ENCODE measurements around the gene COMMD10.
"Not testable (repeated sequence)": the region's sequence is repeated elsewhere in the genome, so short reads cannot be mapped to it uniquely, and the experiment has no call there.

COMMD10 gene

GRCh38 chr5:116084871-116085715, at the start of gene COMMD10:
Gene COMMD10 (plus strand): TSS chr5:116085025.
- peak; percentile 85 for DNase-seq (ENCODE audit: low spot score)

- peak; percentile 93 for DNase-seq (ENCODE audit: low spot score)
Measured at GRCh38 chr5:116035123-116035522, 49.7 kb upstream of the COMMD10 start.

GRCh38 chr5:116037236-116037822, 47.5 kb upstream of the COMMD10 start:
- peak; percentile 30 for DNase-seq (ENCODE audit: low spot score)

- DNase-seq (ENCODE audit: low spot score): no peak
Measured at GRCh38 chr5:116038817-116039216, 46.0 kb upstream of the COMMD10 start.

GRCh38 chr5:116042375-116042774, 42.5 kb upstream of the COMMD10 start:
- DNase-seq (ENCODE audit: low spot score): no peak

- DNase-seq (ENCODE audit: low spot score): no peak
Measured at GRCh38 chr5:116044073-116044472, 40.8 kb upstream of the COMMD10 start.

GRCh38 chr5:116045821-116046220, 39.0 kb upstream of the COMMD10 start:
- DNase-seq (ENCODE audit: low spot score): peak; percentile 6

GRCh38 chr5:116046261-116046660, 38.6 kb upstream of the COMMD10 start:
- no peak for DNase-seq (ENCODE audit: low spot score)

GRCh38 chr5:116046823-116047222, 38.0 kb upstream of the COMMD10 start:
- DNase-seq (ENCODE audit: low spot score): no peak

GRCh38 chr5:116058346-116058936, 26.4 kb upstream of the COMMD10 start:
- DNase-seq (ENCODE audit: low spot score): no peak

- no peak for DNase-seq (ENCODE audit: low spot score)
Measured at GRCh38 chr5:116062352-116062751, 22.5 kb upstream of the COMMD10 start.

GRCh38 chr5:116063950-116064349, 20.9 kb upstream of the COMMD10 start:
- no peak for DNase-seq (ENCODE audit: low spot score)

GRCh38 chr5:116068028-116068632, 16.7 kb upstream of the COMMD10 start:
- DNase-seq (ENCODE audit: low spot score): peak; percentile 62

GRCh38 chr5:116071211-116071610, 13.6 kb upstream of the COMMD10 start:
- DNase-seq (ENCODE audit: low spot score): no peak

GRCh38 chr5:116075191-116075831, 9.5 kb upstream of the COMMD10 start:
- peak; percentile 40 for DNase-seq (ENCODE audit: low spot score)

GRCh38 chr5:116076496-116076895, 8.3 kb upstream of the COMMD10 start:
- no peak for DNase-seq (ENCODE audit: low spot score)

- DNase-seq (ENCODE audit: low spot score): no peak
Measured at GRCh38 chr5:116078199-116078598, 6.6 kb upstream of the COMMD10 start.

GRCh38 chr5:116084287-116084691, 536 bp upstream of the COMMD10 start:
- DNase-seq (ENCODE audit: low spot score): peak; percentile 40

GRCh38 chr5:116086309-116086708, 1.5 kb downstream of the COMMD10 start:
- not testable (repeated sequence) for DNase-seq (ENCODE audit: low spot score)

GRCh38 chr5:116088062-116088461, 3.2 kb downstream of the COMMD10 start:
- DNase-seq (ENCODE audit: low spot score): no peak

- DNase-seq (ENCODE audit: low spot score): no peak
Measured at GRCh38 chr5:116090302-116090701, 5.5 kb downstream of the COMMD10 start.

GRCh38 chr5:116091416-116091815, 6.6 kb downstream of the COMMD10 start:
- no peak for DNase-seq (ENCODE audit: low spot score)

Data from kidney tubule cell (primary cell).